ENCODE measurements around the gene DOCK10.

The DOCK10 gene

GRCh38 chr2:224753743-224754540 lies 288.3 kb downstream of the DOCK10 start:
- no peak for DNase-seq

GRCh38 chr2:224751996-224752698 lies 290.1 kb downstream of the DOCK10 start:
- DNase-seq, result no peak

- no peak for DNase-seq
Observed at GRCh38 chr2:224749136-224749535, 293.1 kb downstream of the DOCK10 start.

- no peak for DNase-seq
Observed at GRCh38 chr2:224747765-224748164, 294.5 kb downstream of the DOCK10 start.

- no peak for DNase-seq
Observed at GRCh38 chr2:224736227-224736626, 306.0 kb downstream of the DOCK10 start.

- no peak for DNase-seq
Observed at GRCh38 chr2:224734949-224735348, 307.3 kb downstream of the DOCK10 start.

- DNase-seq, result no peak
Observed at GRCh38 chr2:224731665-224732064, 310.6 kb downstream of the DOCK10 start.

- DNase-seq, result no peak
Observed at GRCh38 chr2:224729435-224729834, 312.8 kb downstream of the DOCK10 start.

- no peak for DNase-seq
Observed at GRCh38 chr2:224724331-224724730, 317.9 kb downstream of the DOCK10 start.

GRCh38 chr2:224723586-224724217 lies 318.6 kb downstream of the DOCK10 start:
- no peak for DNase-seq

- DNase-seq, result no peak
Observed at GRCh38 chr2:224722770-224723169, 319.5 kb downstream of the DOCK10 start.

GRCh38 chr2:224722250-224722649 lies 320.0 kb downstream of the DOCK10 start:
- no peak for DNase-seq

GRCh38 chr2:224716921-224717320 lies 325.3 kb downstream of the DOCK10 start:
- DNase-seq, result no peak

- no peak for DNase-seq
Observed at GRCh38 chr2:224716201-224716600, 326.1 kb downstream of the DOCK10 start, which contains the start of gene CCDC195. CCDC195 (minus strand) TSS chr2:224716365; CDS start chr2:224716365, 0 bp downstream.
